Hepatocyte (in vitro differentiated cells): ENCODE results near the gene DPP3. TPM values are rescaled to one million over a fixed set of nuclear protein-coding genes. Genes with fewer than 3 reads are reported as not detected.
"Not testable (repeated sequence)": the region's sequence is repeated elsewhere in the genome, so short reads cannot be mapped to it uniquely, and the experiment has no call there.

ENCODE experiments used
- DNase-seq: peaks from one replicate; pipeline ENCODE4 v3.0.0-alpha.2; 2016; ENCODE audit warnings: low spot score
- H2AFZ ChIP-seq: fragments of 200-600 bp; sonication (generic); 2 replicates; pipeline ENCODE4 v1.6.0; 2016; ENCODE audit warnings: antibody characterized with exemption, mild to moderate bottlenecking
- H3K27ac ChIP-seq: fragments of 200-600 bp; sonication (generic); 2 replicates; pipeline ENCODE4 v1.5.1; 2016; ENCODE audit warnings: mild to moderate bottlenecking
- H3K27me3 ChIP-seq: fragments of 200-600 bp; sonication (generic); 2 replicates; pipeline ENCODE4 v1.6.1; 2016
- H3K36me3 ChIP-seq: fragments of 200-600 bp; sonication (generic); replicated peaks from 2 replicates; pipeline ENCODE4 v1.5.1; 2016; ENCODE audit warnings: low read depth; ENCODE audit not compliant: insufficient read depth
- H3K4me1 ChIP-seq: fragments of 200-600 bp; sonication (generic); 2 replicates; pipeline ENCODE4 v1.5.1; 2016; ENCODE audit warnings: mild to moderate bottlenecking, moderate library complexity; ENCODE audit not compliant: insufficient read depth
- H3K4me2 ChIP-seq: fragments of 200-600 bp; sonication (generic); 2 replicates; pipeline ENCODE4 v1.6.0; 2016
- H3K4me3 ChIP-seq: fragments of 200-600 bp; sonication (generic); 2 replicates; pipeline ENCODE4 v1.5.1; 2016; ENCODE audit warnings: mild to moderate bottlenecking
- H3K79me2 ChIP-seq: fragments of 200-600 bp; sonication (generic); 2 replicates; pipeline ENCODE4 v1.6.0; 2017; ENCODE audit warnings: mild to moderate bottlenecking
- H3K9me2 ChIP-seq: fragments of 200-600 bp; sonication (generic); replicated peaks from 2 replicates; pipeline ENCODE4 v1.6.0; 2017; ENCODE audit warnings: mild to moderate bottlenecking; ENCODE audit not compliant: insufficient read depth
- H3K9me3 ChIP-seq: fragments of 200-600 bp; sonication (generic); 2 replicates; pipeline ENCODE4 v1.5.1; 2016; ENCODE audit warnings: low read depth, mild to moderate bottlenecking
- H4K20me1 ChIP-seq: fragments of 200-600 bp; sonication (generic); 2 replicates; pipeline ENCODE4 v1.6.0; 2016; ENCODE audit warnings: mild to moderate bottlenecking; ENCODE audit not compliant: insufficient read depth, poor library complexity, severe bottlenecking
- EZH2 ChIP-seq: fragments of 200-600 bp; sonication (generic); IDR thresholded peaks from 2 replicates; pipeline ENCODE4 v1.6.1; 2016; ENCODE audit warnings: antibody characterized with exemption, mild to moderate bottlenecking, borderline replicate concordance
- EZH2phosphoT487 ChIP-seq: fragments of 200-600 bp; sonication (generic); IDR thresholded peaks from one replicate; pipeline ENCODE4 v1.6.1; 2018; ENCODE audit warnings: antibody characterized with exemption, mild to moderate bottlenecking, low read depth, moderate library complexity; ENCODE audit not compliant: unreplicated experiment, severe bottlenecking
- WGBS: methylation state at CpG from one replicate; pipeline ENCODE4 v1.1.6; 2016; ENCODE audit warnings: low lambda C conversion rate; ENCODE audit errors: missing lambda C conversion rate; 5-methylcytosine and 5-hydroxymethylcytosine counted together
- polyA plus RNA-seq: library from polyadenylated mRNA; unstranded; fragments of >200 nt; fragmentation: Nextera tagmentation; extraction: Ambion mirVana; gene quantifications from 2 replicates; pipeline ENCODE4 v1.2.1, GENCODE V29; 2016
- total RNA-seq: library from RNA; depleted of rRNA; stranded (reverse); fragments of >200 nt; gene quantifications from 2 replicates; pipeline ENCODE4 v1.2.3, GENCODE V29; 2014
- TF ChIP-seq, protein P1 (sequence below): fragments of 200-600 bp; sonication (generic); IDR thresholded peaks from 2 replicates; pipeline ENCODE4 v1.5.1; 2016; ENCODE audit warnings: antibody characterized with exemption, mild to moderate bottlenecking; ENCODE audit not compliant: poor library complexity

The DPP3 gene
- total and polyA plus RNA-seq, 2 experiments from 2014 or later: 56.0 to 57.3 TPM

DNA sequence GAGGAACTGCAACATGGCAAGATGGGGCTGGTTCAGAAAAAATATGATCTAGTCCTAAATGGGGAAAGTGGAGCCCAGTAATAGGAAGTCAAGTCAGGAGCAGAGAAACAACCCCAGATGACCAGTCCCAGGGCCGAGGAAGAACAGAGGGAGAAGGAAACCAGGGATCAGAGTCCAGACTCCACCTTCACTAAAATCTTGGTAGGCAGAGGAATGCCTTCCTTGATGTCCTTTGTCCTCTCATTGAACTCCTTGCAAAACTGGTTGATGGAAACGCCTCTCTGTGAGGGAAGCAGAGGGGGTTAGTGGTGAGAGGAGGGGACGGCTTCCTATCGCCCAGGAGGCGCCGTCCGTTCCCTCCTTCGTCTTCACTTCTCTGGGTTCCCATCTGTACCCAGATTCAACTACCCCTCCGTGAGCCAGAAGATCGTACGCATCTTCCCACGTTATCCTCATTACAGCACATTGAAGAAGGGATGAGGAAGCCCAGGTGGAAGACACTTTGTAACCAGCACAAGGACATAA is 42.2 kb upstream of the DPP3 start:
- no peaks in the 10 kb centered on the region for H3K9me2 ChIP-seq
- H3K4me3 ChIP-seq: peak overlapping the region; percentile 68
- H3K36me3 ChIP-seq: no peaks in the 10 kb centered on the region
- peaks cover 9% of the 10 kb centered on the region for H3K79me2 ChIP-seq
- TF ChIP-seq, protein P1, sequence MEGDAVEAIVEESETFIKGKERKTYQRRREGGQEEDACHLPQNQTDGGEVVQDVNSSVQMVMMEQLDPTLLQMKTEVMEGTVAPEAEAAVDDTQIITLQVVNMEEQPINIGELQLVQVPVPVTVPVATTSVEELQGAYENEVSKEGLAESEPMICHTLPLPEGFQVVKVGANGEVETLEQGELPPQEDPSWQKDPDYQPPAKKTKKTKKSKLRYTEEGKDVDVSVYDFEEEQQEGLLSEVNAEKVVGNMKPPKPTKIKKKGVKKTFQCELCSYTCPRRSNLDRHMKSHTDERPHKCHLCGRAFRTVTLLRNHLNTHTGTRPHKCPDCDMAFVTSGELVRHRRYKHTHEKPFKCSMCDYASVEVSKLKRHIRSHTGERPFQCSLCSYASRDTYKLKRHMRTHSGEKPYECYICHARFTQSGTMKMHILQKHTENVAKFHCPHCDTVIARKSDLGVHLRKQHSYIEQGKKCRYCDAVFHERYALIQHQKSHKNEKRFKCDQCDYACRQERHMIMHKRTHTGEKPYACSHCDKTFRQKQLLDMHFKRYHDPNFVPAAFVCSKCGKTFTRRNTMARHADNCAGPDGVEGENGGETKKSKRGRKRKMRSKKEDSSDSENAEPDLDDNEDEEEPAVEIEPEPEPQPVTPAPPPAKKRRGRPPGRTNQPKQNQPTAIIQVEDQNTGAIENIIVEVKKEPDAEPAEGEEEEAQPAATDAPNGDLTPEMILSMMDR: no peak
- TF ChIP-seq EZH2 (no peak), EZH2phosphoT487 (no peak)
- peak overlapping the region; percentile 76 for H3K4me2 ChIP-seq
- H3K27me3 ChIP-seq: no peaks in the 10 kb centered on the region
- 11% methylated on average over 12 of the region's 12 CpGs for WGBS
- no peaks in the 10 kb centered on the region for H4K20me1 ChIP-seq
- peak; percentile 26 for DNase-seq
- H3K4me1 ChIP-seq: peaks cover 6% of the 10 kb centered on the region
- H3K27ac ChIP-seq: peak overlapping the region; percentile 86
- peak overlapping the region; percentile 61 for H2AFZ ChIP-seq
- H3K9me3 ChIP-seq: no peaks in the 10 kb centered on the region

DNA sequence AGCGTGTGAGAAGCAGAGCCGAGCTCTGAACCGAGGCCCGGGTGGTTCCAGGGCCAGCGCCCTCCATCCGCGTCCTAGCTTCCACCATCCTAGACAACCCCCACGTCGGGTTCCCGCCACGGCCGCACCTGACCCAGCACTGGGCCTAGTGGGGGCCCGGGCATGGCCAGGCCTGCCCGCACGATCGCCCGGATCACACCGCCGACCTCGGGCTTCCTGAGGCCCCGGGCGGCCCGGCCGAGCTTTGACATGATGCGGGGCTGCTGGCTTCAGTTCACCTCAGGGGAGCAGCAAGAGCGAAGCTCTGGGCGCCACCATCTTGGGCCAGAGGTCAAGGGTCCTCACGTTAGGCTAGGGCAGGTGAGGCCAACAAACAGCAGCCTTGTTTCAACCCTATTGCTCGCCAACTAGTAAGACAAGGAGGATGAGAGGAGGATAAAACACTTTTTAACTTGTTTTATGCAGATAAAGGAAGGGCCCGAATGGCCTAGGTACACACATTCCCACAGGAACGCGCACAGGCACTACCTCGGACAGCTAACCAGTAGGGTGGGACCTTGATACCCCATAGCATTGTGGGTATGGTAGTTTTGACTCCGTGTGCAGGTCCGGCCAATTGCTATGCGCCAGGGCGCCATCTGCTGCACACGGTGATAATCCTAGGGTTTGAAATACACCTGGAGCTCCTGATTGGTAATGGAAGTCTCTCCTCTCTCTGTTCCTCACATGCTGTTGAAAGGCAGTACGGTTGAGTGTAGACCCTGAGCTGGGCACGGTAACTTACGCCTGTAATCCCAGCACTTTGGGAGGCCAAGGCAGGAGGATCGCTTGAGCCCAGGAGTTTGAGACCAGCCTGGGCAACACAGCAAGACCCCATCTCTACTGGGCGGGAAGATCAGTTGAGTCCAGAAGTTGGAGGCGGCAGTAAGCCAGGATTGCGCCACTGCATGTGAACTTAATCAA is 41.4 kb upstream of the DPP3 start, which contains the start of gene MRPL11:
TSS of gene MRPL11 (minus strand) at position 345 of the 963 bp plus-strand sequence. CDS start at position 251, 94 bp downstream.
- peak within 1 kb of the TSS; percentile 86 for H3K27ac ChIP-seq
- H4K20me1 ChIP-seq: no peaks in the 10 kb centered on the region
- no peaks in the 10 kb centered on the region for H3K36me3 ChIP-seq
- TF ChIP-seq EZH2: no peak
- TF ChIP-seq, protein P1: peak; percentile 71
- TF ChIP-seq EZH2phosphoT487: no peak
- no peaks in the 10 kb centered on the region for H3K9me3 ChIP-seq
- H3K4me1 ChIP-seq: peaks cover 6% of the 10 kb centered on the region
- WGBS: 11% methylated on average over 45 of the region's 45 CpGs
- peak; percentile 95 for DNase-seq
- H2AFZ ChIP-seq: peak within 1 kb of the TSS; percentile 61
- H3K9me2 ChIP-seq: no peaks in the 10 kb centered on the region
- H3K27me3 ChIP-seq: no peaks in the 10 kb centered on the region
- H3K4me3 ChIP-seq: peak within 1 kb of the TSS; percentile 68
- peak within 1 kb of the TSS; percentile 76 for H3K4me2 ChIP-seq
- H3K79me2 ChIP-seq: peaks cover 9% of the 10 kb centered on the region

DNA sequence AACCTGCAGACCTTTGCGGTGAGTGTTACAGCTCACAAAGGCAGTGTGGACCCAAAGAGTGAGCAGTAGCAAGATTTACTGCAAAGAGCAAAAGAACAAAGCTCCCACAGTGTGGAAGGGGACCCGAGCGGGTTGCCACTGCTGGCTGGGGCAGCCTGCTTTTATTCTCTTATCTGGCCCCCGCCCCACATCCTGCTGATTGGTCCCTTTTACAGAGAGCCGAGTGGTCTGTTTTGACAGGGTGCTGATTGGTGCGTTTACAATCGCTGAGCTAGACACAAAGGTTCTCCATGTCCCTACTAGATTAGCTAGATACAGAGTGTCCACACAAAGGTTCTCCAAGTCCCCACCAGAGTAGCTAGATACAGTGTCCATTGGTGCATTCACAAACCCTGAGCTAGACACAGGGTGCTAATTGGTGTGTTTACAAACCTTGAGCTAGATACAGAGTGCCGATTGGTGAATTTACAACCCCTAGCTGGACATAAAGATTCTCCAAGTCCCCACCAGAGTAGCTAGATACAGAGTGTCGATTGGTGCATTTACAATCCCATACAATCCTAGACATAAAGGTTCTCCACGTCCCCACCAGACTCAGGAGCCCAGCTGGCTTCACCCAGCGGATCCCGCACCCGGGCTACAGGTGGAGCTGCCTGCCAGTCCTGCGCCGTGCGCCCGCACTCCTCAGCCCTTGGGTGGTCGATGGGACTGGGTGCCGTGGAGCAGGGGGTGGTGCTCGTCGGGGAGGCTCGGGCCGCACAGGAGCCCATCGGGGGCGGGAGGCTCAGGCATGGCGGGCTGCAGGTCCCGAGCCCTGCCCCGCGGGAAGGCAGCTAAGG is 39.9 kb upstream of the DPP3 start:
- H3K27me3 ChIP-seq: not testable (repeated sequence)
- 91% methylated on average over 28 of the region's 29 CpGs for WGBS

DNA sequence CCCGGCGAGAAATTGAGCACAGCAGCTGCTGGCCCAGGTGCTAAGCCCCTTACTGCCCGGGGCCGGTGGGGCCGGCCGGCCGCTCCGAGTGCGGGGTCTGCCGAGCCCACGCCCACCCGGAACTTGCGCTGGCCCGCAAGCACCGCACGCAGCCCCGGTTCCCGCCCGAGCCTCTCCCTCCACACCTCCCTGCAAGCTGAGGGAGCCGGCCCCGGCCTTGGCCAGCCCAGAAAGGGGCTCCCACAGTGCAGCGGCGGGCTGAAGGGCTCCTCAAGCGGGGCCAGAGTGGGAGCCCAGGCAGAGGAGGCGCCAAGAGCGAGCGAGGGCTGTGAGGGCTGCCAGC is 39.3 kb upstream of the DPP3 start:
- not testable (repeated sequence) for H2AFZ ChIP-seq, H4K20me1 ChIP-seq, H3K9me2 ChIP-seq, H3K27me3 ChIP-seq, H3K4me3 ChIP-seq, H3K4me2 ChIP-seq, DNase-seq, H3K36me3 ChIP-seq, H3K27ac ChIP-seq, H3K9me3 ChIP-seq, H3K79me2 ChIP-seq, H3K4me1 ChIP-seq
- WGBS: 96% methylated on average over 15 of the region's 27 CpGs

More for the DNA sequence above, 39.9 kb upstream of the DPP3 start:
- H3K36me3 ChIP-seq, H2AFZ ChIP-seq, H3K27ac ChIP-seq, H4K20me1 ChIP-seq, H3K4me2 ChIP-seq, H3K4me3 ChIP-seq, H3K79me2 ChIP-seq, H3K4me1 ChIP-seq, H3K9me3 ChIP-seq, DNase-seq, H3K9me2 ChIP-seq: not testable (repeated sequence)
